GM12878 (cell line): ENCODE measurements around the gene SRSF2. TPM values are rescaled to one million over a fixed set of nuclear protein-coding genes. Genes with fewer than 3 reads are reported as not detected.

Experiments used
- BRCA1 ChIP-seq: IDR thresholded peaks from 2 replicates; pipeline ENCODE4 v1.6.1; 2011; ENCODE audit warnings: low read depth, low read length, improper control_type of control experiment
- CBFB ChIP-seq: IDR thresholded peaks from 2 replicates; pipeline ENCODE4 v1.6.1; 2016; ENCODE audit warnings: antibody characterized with exemption, low read depth
- IKZF1 ChIP-seq: fragments of 450-650 bp; conservative IDR thresholded peaks from 2 replicates; pipeline ENCODE4 v1.6.1; 2017; ENCODE audit warnings: antibody characterized with exemption, mild to moderate bottlenecking
- KAT2A ChIP-seq: conservative IDR thresholded peaks from 2 replicates; pipeline ENCODE4 v1.6.1; 2011; ENCODE audit warnings: low read depth, low read length; ENCODE audit not compliant: control insufficient read depth
- MYB ChIP-seq: fragments of 150-350 bp; IDR thresholded peaks from 2 replicates; pipeline ENCODE4 v1.6.1; 2014; ENCODE audit warnings: mild to moderate bottlenecking, low read depth, low read length, borderline replicate concordance
- NR2C1 ChIP-seq: fragments of 450-650 bp; IDR thresholded peaks from 2 replicates; pipeline ENCODE4 v1.6.1; 2017; ENCODE audit warnings: antibody characterized with exemption, mild to moderate bottlenecking, moderate library complexity
- NR2F1 ChIP-seq: fragments of 450-650 bp; conservative IDR thresholded peaks from 2 replicates; pipeline ENCODE4 v1.6.1; 2017; ENCODE audit warnings: mild to moderate bottlenecking
- PAX8 ChIP-seq: fragments of 450-650 bp; IDR thresholded peaks from 2 replicates; pipeline ENCODE4 v1.6.1; 2017; ENCODE audit warnings: mild to moderate bottlenecking, moderate library complexity
- RB1 ChIP-seq: fragments of 450-650 bp; formaldehyde crosslinking; IDR thresholded peaks from 2 replicates; pipeline ENCODE4 v1.6.1; 2017; ENCODE audit warnings: mild to moderate bottlenecking, borderline replicate concordance
- RBBP5 ChIP-seq: fragments of 200-600 bp; sonication (generic); conservative IDR thresholded peaks from 2 replicates; pipeline ENCODE4 v1.6.1; 2016
- SIN3A ChIP-seq: IDR thresholded peaks from 2 replicates; pipeline ENCODE4 v1.6.1; 2012; ENCODE audit warnings: low read depth, low read length, improper control_type of control experiment
- SMAD1 ChIP-seq: fragments of 450-650 bp; IDR thresholded peaks from 2 replicates; pipeline ENCODE4 v1.6.1; 2018; ENCODE audit warnings: mild to moderate bottlenecking, low read depth; ENCODE audit not compliant: partially characterized antibody
- SUZ12 ChIP-seq: fragments of 200-600 bp; sonication (generic); IDR thresholded peaks from one replicate; pipeline ENCODE4 v1.6.1; 2018; ENCODE audit warnings: antibody characterized with exemption, mild to moderate bottlenecking; ENCODE audit not compliant: unreplicated experiment
- TCF3 ChIP-seq: IDR thresholded peaks from 2 replicates; pipeline ENCODE4 v1.6.1; 2012; ENCODE audit warnings: low read depth, mild to moderate bottlenecking, low read length, borderline replicate concordance; ENCODE audit not compliant: insufficient read depth
- YBX1 ChIP-seq: fragments of 450-650 bp; IDR thresholded peaks from 2 replicates; pipeline ENCODE4 v1.6.1; 2016; ENCODE audit warnings: antibody characterized with exemption
- ZNF274 ChIP-seq: IDR thresholded peaks from one replicate; pipeline ENCODE4 v1.8.0; 2011; ENCODE audit not compliant: insufficient read length, insufficient read depth
- ZNF384 ChIP-seq: IDR thresholded peaks from 2 replicates; pipeline ENCODE4 v1.6.1; 2012; ENCODE audit warnings: low read depth, mild to moderate bottlenecking, low read length, improper control_type of control experiment, borderline replicate concordance
- polyA plus RNA-seq, 11 experiments: library from polyadenylated mRNA; depleted of rRNA in 4 of 11; unstranded in 6 of 11; stranded (reverse) in 5 of 11; fragments of >200 nt; fragmentation: Nextera tagmentation in 4 of 11; fragmentation: Illumina TruSeq in 1 of 11; extraction: Ambion mirVana in 4 of 11; extraction: Trizol in 1 of 11; gene quantifications; 1 replicate in 1 of 11; 2 replicates in 10 of 11; pipeline versions ENCODE4 v1.2.1 to v1.2.3, GENCODE V29; 2011 to 2016; ENCODE audit warnings: inconsistent platforms in 2 of 11, missing spikeins in 2 of 11, low read depth in 1 of 11
- total RNA-seq, 4 experiments: library from RNA; depleted of rRNA in 3 of 4; stranded (reverse); fragments of >200 nt in 3 of 4; fragmentation: Illumina TruSeq in 1 of 4; extraction: Trizol in 1 of 4; gene quantifications; 2 replicates each; pipeline versions ENCODE4 v1.2.1 to v1.2.3, GENCODE V29; 2013 to 2021
- TF ChIP-seq, protein P1 (sequence below): fragments of 450-650 bp; IDR thresholded peaks from 2 replicates; pipeline ENCODE4 v1.6.1; 2014; ENCODE audit warnings: mild to moderate bottlenecking
- TF ChIP-seq, protein P2 (sequence below): fragments of 450-650 bp; IDR thresholded peaks from 2 replicates; pipeline ENCODE4 v1.6.1; 2018; ENCODE audit warnings: borderline replicate concordance, mild to moderate bottlenecking; ENCODE audit not compliant: partially characterized antibody
- TF ChIP-seq, protein P3 (sequence below): IDR thresholded peaks from 2 replicates; pipeline ENCODE4 v1.6.1; 2012; ENCODE audit warnings: mild to moderate bottlenecking, low read depth, low read length
- TF ChIP-seq, protein P4 (sequence below): fragments of 450-650 bp; IDR thresholded peaks from 2 replicates; pipeline ENCODE4 v1.6.1; 2017; ENCODE audit warnings: mild to moderate bottlenecking, moderate library complexity

Gene SRSF2
- total and polyA plus RNA-seq, 10 of the 15 experiments (the other 5 are each of a cell fraction or from before 2014, with no cell fraction given), result 225 to 795 (median 410) TPM

DNA sequence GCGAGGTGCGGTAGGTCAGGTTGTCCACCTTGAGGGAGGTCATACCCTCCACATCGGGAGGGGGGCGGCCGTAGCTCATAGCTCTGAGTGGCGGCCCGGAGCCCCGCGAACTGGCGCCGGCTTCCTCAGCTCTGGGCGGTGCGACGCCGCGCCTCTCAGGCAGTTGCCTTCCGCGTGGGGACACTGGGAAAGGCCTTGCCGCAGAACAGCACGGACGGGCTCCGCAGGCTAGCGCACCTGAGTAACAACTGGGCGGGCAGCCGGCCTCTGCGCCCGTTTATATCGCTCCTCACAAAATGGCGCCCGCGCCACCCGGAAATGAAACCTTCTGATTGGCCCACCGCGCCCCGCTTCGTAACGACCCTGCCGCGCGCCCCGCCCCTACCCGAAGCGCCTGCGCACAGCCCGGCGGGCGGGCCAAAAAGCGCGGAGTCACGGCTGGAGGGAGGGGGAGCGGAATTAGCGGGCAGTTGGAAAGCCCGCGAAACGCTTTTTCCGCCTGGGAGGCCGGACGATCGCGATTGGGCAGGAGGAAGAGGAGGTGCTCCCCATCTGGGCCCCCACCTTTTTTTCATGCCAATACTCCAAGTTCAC lies at the start of gene SRSF2 (continued):
- TF ChIP-seq, protein P1, sequence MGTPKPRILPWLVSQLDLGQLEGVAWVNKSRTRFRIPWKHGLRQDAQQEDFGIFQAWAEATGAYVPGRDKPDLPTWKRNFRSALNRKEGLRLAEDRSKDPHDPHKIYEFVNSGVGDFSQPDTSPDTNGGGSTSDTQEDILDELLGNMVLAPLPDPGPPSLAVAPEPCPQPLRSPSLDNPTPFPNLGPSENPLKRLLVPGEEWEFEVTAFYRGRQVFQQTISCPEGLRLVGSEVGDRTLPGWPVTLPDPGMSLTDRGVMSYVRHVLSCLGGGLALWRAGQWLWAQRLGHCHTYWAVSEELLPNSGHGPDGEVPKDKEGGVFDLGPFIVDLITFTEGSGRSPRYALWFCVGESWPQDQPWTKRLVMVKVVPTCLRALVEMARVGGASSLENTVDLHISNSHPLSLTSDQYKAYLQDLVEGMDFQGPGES, result no peak; the same call in 1 of the 2 replicates
- TF ChIP-seq PAX8 (no peak), IKZF1 (no peak), BRCA1 (0 out of 2 replicates have a peak, but pooled peaks have one; percentile 21), ZNF274 (no peak), KAT2A (no peak), NR2F1 (peak; percentile 66), NR2C1 (peak; percentile 96), RBBP5 (no peak), YBX1 (no peak), ZNF384 (peak; percentile 84), RB1 (peak; percentile 100), SIN3A (peak; percentile 87), MYB (no peak), SMAD1 (peak; percentile 92), TCF3 (peak; percentile 94), CBFB (peak; percentile 97), SUZ12 (no peak)
- TF ChIP-seq, protein P2, sequence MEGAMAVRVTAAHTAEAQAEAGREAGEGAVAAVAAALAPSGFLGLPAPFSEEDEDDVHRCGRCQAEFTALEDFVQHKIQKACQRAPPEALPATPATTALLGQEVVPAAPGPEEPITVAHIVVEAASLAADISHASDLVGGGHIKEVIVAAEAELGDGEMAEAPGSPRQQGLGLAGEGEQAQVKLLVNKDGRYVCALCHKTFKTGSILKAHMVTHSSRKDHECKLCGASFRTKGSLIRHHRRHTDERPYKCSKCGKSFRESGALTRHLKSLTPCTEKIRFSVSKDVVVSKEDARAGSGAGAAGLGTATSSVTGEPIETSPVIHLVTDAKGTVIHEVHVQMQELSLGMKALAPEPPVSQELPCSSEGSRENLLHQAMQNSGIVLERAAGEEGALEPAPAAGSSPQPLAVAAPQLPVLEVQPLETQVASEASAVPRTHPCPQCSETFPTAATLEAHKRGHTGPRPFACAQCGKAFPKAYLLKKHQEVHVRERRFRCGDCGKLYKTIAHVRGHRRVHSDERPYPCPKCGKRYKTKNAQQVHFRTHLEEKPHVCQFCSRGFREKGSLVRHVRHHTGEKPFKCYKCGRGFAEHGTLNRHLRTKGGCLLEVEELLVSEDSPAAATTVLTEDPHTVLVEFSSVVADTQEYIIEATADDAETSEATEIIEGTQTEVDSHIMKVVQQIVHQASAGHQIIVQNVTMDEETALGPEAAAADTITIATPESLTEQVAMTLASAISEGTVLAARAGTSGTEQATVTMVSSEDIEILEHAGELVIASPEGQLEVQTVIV, result peak; percentile 55
- TF ChIP-seq, protein P3, sequence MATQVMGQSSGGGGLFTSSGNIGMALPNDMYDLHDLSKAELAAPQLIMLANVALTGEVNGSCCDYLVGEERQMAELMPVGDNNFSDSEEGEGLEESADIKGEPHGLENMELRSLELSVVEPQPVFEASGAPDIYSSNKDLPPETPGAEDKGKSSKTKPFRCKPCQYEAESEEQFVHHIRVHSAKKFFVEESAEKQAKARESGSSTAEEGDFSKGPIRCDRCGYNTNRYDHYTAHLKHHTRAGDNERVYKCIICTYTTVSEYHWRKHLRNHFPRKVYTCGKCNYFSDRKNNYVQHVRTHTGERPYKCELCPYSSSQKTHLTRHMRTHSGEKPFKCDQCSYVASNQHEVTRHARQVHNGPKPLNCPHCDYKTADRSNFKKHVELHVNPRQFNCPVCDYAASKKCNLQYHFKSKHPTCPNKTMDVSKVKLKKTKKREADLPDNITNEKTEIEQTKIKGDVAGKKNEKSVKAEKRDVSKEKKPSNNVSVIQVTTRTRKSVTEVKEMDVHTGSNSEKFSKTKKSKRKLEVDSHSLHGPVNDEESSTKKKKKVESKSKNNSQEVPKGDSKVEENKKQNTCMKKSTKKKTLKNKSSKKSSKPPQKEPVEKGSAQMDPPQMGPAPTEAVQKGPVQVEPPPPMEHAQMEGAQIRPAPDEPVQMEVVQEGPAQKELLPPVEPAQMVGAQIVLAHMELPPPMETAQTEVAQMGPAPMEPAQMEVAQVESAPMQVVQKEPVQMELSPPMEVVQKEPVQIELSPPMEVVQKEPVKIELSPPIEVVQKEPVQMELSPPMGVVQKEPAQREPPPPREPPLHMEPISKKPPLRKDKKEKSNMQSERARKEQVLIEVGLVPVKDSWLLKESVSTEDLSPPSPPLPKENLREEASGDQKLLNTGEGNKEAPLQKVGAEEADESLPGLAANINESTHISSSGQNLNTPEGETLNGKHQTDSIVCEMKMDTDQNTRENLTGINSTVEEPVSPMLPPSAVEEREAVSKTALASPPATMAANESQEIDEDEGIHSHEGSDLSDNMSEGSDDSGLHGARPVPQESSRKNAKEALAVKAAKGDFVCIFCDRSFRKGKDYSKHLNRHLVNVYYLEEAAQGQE, result peak; percentile 59
- TF ChIP-seq, protein P4, sequence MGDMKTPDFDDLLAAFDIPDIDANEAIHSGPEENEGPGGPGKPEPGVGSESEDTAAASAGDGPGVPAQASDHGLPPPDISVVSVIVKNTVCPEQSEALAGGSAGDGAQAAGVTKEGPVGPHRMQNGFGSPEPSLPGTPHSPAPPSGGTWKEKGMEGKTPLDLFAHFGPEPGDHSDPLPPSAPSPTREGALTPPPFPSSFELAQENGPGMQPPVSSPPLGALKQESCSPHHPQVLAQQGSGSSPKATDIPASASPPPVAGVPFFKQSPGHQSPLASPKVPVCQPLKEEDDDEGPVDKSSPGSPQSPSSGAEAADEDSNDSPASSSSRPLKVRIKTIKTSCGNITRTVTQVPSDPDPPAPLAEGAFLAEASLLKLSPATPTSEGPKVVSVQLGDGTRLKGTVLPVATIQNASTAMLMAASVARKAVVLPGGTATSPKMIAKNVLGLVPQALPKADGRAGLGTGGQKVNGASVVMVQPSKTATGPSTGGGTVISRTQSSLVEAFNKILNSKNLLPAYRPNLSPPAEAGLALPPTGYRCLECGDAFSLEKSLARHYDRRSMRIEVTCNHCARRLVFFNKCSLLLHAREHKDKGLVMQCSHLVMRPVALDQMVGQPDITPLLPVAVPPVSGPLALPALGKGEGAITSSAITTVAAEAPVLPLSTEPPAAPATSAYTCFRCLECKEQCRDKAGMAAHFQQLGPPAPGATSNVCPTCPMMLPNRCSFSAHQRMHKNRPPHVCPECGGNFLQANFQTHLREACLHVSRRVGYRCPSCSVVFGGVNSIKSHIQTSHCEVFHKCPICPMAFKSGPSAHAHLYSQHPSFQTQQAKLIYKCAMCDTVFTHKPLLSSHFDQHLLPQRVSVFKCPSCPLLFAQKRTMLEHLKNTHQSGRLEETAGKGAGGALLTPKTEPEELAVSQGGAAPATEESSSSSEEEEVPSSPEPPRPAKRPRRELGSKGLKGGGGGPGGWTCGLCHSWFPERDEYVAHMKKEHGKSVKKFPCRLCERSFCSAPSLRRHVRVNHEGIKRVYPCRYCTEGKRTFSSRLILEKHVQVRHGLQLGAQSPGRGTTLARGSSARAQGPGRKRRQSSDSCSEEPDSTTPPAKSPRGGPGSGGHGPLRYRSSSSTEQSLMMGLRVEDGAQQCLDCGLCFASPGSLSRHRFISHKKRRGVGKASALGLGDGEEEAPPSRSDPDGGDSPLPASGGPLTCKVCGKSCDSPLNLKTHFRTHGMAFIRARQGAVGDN, result peak; percentile 93
